Activated CD8-positive, alpha-beta memory T cell treated with anti-CD3 and anti-CD28 coated beads, Interleukin-2, amount 50 U/mL, for 1 hour (primary cell): ENCODE results near the gene UGP2.
"Not testable (repeated sequence)": the region's sequence is repeated elsewhere in the genome, so short reads cannot be mapped to it uniquely, and the experiment has no call there.

Experiments used
- DNase-seq: peaks from one replicate; pipeline ENCODE4 v3.0.0-alpha.2; 2020; ENCODE audit errors: extremely low read depth

The UGP2 gene

DNA sequence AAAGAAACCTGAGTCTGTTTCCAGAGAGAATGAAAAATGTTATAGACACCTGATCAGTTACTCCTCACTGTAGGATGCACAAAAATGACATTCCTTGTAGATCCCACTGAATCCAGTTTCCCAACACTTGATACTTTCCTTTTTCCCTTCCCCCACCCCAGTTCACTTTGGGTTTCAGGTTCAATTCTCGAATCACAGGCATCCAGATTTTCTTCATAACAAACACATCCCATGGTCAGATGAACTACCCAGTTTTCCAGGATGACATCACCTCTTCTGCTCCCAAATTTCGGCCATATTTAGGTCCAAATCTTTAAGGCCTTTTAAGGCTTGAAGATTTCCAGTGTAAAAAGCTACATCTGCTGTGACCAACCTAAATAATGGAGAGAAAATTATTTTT lies 51.5 kb downstream of the UGP2 start:
- DNase-seq, result no peak

DNA sequence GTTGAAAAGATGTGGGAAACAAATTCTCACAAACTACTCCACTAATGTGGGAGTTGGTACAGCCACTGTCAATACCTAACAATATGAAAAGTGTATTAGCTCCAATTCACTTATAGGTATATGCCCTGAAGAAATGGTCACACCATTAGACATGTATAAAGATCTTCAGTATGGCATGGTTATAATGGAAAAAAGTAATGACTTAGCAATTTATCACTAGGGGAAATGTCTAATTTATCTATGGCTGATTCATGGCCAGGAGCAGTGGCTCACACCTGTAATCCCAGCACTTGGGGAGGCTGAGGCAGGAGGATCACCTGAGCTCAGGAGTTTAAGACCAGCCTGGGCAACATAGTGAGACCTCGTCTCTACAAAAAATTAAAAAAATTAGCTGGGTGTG lies 52.5 kb downstream of the UGP2 start:
- DNase-seq, result no peak

DNA sequence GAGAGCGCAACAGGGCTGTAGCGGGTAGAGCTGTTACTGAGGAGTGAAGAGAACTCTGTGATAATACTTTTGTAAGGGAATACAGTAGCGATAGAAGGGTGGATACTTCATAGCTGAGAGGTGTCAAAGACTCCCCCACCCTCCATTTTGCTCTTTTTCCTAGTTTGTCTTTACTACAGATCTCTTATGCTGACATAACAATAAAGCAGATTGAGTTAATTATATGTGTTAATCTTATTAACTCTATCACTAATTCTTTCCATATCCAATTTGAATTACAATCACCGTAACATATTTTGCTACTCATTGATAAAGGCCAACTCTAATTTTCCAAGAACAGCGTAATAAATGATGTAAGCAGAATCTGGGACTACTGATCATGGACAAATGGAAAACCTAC lies 57.1 kb downstream of the UGP2 start:
- DNase-seq, result no peak

DNA sequence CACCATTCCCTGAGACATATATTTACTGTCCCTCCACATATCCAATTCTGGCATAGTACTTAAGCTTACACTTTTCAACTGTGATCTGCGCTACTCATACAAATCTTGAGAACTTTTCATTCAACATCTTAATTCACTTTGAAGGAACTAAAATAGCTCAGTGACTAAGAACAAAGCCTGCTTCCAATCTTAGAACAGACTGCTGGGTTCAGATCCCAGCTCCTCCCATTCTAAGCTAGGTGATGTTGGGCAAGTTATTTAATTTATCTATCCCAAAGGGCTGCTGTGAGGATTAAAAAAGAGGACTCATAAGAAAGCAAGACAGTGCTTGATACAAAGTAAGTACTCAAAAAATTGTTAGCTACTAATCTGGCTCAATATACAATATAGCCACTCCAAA lies 57.9 kb downstream of the UGP2 start:
- no peak for DNase-seq

DNA sequence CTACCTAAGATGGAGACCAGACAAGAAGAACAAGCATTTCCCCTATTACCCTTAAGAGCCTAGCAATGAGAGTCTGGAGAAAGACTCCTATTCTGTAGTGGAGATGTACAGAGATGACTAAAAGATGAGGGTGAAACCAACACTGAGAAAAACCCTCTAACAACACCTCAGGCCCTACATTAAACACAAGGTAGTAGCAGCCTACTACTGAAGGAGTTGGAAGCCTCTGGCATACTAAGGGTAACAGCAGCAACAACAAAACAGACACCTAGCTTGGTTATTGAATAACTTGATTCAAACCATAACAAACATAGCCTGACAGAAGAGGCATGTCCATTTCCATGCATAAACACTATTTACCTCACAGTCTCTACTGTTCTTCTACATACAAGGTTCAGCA lies 60.5 kb downstream of the UGP2 start:
- DNase-seq, result no peak

DNA sequence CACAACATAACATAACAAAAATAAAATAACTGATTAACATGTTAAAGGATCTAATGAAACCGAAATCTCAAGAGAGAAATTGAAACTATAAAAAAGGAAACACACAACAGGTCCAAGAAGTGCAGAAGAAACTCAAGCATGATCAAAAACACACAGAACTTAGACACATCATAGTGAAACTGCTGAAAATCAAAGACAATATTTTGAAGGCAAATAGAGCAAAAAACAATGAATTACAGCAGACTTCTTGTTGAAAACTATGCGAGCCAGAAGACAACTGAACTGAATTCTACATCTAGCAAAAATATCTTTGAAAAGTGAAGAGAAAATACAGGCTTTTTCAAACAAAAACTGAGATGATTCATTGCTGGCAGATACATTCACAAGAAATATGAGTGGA lies 61.3 kb downstream of the UGP2 start:
- no peak for DNase-seq

DNA sequence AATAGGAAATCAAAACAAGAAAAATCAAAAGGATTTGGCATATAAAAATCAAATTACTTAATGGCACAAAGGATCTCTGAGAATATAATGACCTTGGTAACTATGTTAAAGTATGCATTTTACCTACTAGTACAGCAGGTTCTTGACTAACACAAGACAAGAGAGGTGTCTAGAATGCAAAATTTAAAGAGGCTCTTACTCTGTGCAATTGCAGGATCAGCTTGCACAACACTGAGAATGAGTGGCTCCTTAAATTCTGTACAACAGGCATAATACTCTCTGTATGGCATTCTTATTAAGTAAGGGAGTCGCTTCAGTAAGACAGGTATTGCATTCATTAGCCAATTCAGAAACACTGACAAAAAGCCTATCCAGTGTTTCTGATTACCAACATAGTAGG lies 72.6 kb downstream of the UGP2 start:
- no peak for DNase-seq

DNA sequence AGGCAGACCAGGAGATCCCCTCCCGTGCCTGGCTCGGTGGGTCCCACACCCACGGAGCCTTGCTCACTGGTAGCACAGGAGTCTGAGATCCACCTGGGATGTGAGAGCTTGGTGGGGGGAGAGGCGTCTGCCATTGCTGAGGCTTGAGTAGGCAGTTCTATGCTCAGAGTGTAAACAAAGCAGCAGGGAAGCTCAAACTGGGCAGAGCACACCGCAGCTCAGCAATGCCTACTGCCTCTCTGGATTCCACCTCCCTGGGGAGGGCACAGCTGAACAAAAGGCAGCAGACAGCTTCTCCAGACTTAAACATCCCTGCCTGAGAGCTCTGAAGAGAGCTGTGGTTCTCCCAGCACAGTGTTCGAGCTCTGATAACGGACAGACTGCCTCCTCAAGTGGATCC lies 85.1 kb downstream of the UGP2 start:
- no peak for DNase-seq

DNA sequence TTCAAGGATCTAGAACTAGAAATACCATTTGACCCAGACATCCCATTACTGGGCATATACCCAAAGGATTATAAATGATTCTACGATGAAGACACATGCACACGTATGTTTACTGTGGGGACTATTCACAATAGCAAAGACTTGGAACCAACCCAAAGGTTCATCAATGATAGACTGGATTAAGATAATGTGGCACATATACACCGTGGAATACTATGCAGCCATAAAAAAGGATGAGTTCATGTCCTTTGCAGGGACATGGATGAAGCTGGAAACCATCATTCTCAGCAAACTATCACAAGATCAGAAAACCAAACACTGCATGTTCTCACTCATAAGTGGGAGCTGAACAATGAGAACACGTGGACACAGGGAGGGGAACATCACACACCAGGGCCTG lies 90.4 kb downstream of the UGP2 start:
- not testable (repeated sequence) for DNase-seq
